GM21619 (cell line): ENCODE data around the gene TUBA1A.
"Not testable (repeated sequence)": the region's sequence is repeated elsewhere in the genome, so short reads cannot be mapped to it uniquely, and the experiment has no call there.

Experiments used
- ATAC-seq: cut with Tn5 transposase; IDR thresholded peaks from one replicate; pipeline ENCODE4 v1.9.1; 2021; ENCODE audit not compliant: unreplicated experiment

TUBA1A gene

GRCh38 chr12:49188916-49189367, at the start of gene TUBA1A:
Gene TUBA1A (minus strand): TSS chr12:49189080. CDS start chr12:49188979, 101 bp downstream.
- peak; percentile 92 for ATAC-seq

GRCh38 chr12:49236423-49236822, 47.5 kb upstream of the TUBA1A start:
- no peak for ATAC-seq

- ATAC-seq, result no peak
Measured at GRCh38 chr12:49233842-49234526, 45.1 kb upstream of the TUBA1A start.

GRCh38 chr12:49232940-49233841, 44.3 kb upstream of the TUBA1A start:
- ATAC-seq, result no peak

GRCh38 chr12:49231878-49232655, 43.2 kb upstream of the TUBA1A start:
- ATAC-seq, result no peak

GRCh38 chr12:49230805-49231194, 41.9 kb upstream of the TUBA1A start:
- no peak for ATAC-seq

GRCh38 chr12:49230176-49230804, 41.4 kb upstream of the TUBA1A start:
- no peak for ATAC-seq

GRCh38 chr12:49228653-49229052, 39.8 kb upstream of the TUBA1A start:
- ATAC-seq, result no peak

GRCh38 chr12:49227713-49228112, 38.8 kb upstream of the TUBA1A start:
- no peak for ATAC-seq

GRCh38 chr12:49225576-49226166, 36.8 kb upstream of the TUBA1A start:
- no peak for ATAC-seq

- ATAC-seq, result no peak
Measured at GRCh38 chr12:49223590-49224369, 34.9 kb upstream of the TUBA1A start.

GRCh38 chr12:49223122-49223521, 34.2 kb upstream of the TUBA1A start:
- ATAC-seq, result no peak

- ATAC-seq, result no peak
Measured at GRCh38 chr12:49220972-49221371, 32.1 kb upstream of the TUBA1A start.

GRCh38 chr12:49219417-49220026, 30.6 kb upstream of the TUBA1A start:
- ATAC-seq, result no peak

- no peak for ATAC-seq
Measured at GRCh38 chr12:49212572-49212971, 23.7 kb upstream of the TUBA1A start.

- not testable (repeated sequence) for ATAC-seq
Measured at GRCh38 chr12:49210703-49211102, 21.8 kb upstream of the TUBA1A start.

GRCh38 chr12:49208676-49209075, 19.8 kb upstream of the TUBA1A start:
- ATAC-seq, result no peak

- no peak for ATAC-seq
Measured at GRCh38 chr12:49208146-49208545, 19.3 kb upstream of the TUBA1A start.

- ATAC-seq, result no peak
Measured at GRCh38 chr12:49206389-49206788, 17.5 kb upstream of the TUBA1A start.
